H1 (cell line): ENCODE measurements around the gene ZNF548. TPM values are rescaled to one million over a fixed set of nuclear protein-coding genes. Genes with fewer than 3 reads are reported as not detected.

ENCODE experiments used
- CTCF ChIA-PET: fragments of 300-600 bp; sonication (Branson Sonifier 250); formaldehyde crosslinking; loops from one replicate; lab custom pipeline; 2021; ENCODE audit not compliant: partially characterized antibody; lab: Charles Lee
- POLR2A ChIA-PET: fragments of 300-600 bp; sonication (Branson Sonifier 250); formaldehyde crosslinking; loops from one replicate; lab custom pipeline; 2021; ENCODE audit warnings: inconsistent platforms; ENCODE audit not compliant: partially characterized antibody; lab: Charles Lee
- DNase-seq, 2 experiments: peaks; one replicate each; pipeline versions ENCODE4 v3.0.0 to v3.0.0-alpha.2; 2010 to 2022; ENCODE audit warnings: low spot score in 2 of 2, low read depth in 1 of 2, mixed read lengths in 1 of 2
- FAIRE-seq: peaks from 2 replicates; lab custom pipeline; 2011; peaks lifted over from hg19 to GRCh38; lab: Jason Lieb, UNC
- H2AFZ ChIP-seq: 2 replicates; pipeline ENCODE4 v1.8.1; 2012; ENCODE audit warnings: low read length, inconsistent platforms
- H2AK5ac ChIP-seq: 2 replicates; pipeline ENCODE4 v1.6.1; 2013; ENCODE audit warnings: low read depth, low read length
- H2BK120ac ChIP-seq: replicated peaks from 2 replicates; pipeline ENCODE3; 2013; ENCODE audit warnings: low read depth, low read length, inconsistent platforms
- H2BK12ac ChIP-seq: 2 replicates; pipeline ENCODE4 v1.6.1; 2013; ENCODE audit warnings: low read depth, low read length
- H2BK15ac ChIP-seq: 2 replicates; pipeline ENCODE4 v1.6.1; 2013; ENCODE audit warnings: low read length
- H2BK20ac ChIP-seq: 2 replicates; pipeline ENCODE4 v1.6.1; 2013; ENCODE audit warnings: low read length
- H2BK5ac ChIP-seq: 2 replicates; pipeline ENCODE4 v1.6.1; 2013; ENCODE audit warnings: low read depth, low read length
- H3K14ac ChIP-seq: 2 replicates; pipeline ENCODE4 v1.6.1; 2013; ENCODE audit warnings: inconsistent platforms; ENCODE audit not compliant: insufficient read length
- H3K18ac ChIP-seq: 2 replicates; pipeline ENCODE4 v1.6.1; 2013; ENCODE audit warnings: low read length; ENCODE audit errors: extremely low read depth
- H3K23ac ChIP-seq: 2 replicates; pipeline ENCODE4 v1.6.1; 2013; ENCODE audit warnings: inconsistent platforms; ENCODE audit not compliant: insufficient read length
- H3K23me2 ChIP-seq: 2 replicates; pipeline ENCODE4 v1.6.1; 2013; ENCODE audit warnings: low read depth, low read length
- H3K27ac ChIP-seq: 2 replicates; pipeline ENCODE4 v1.6.1; 2011; ENCODE audit warnings: low read depth, low read length, inconsistent platforms
- H3K27me3 ChIP-seq, 4 experiments: replicated peaks in 1 of 4; 1 replicate in 1 of 4; 2 replicates in 3 of 4; pipeline versions ENCODE4 v1.6.1 to v1.8.1; 2011 to 2013; ENCODE audit warnings: low read length in 3 of 4, mild to moderate bottlenecking in 3 of 4, inconsistent platforms in 2 of 4, mixed read lengths in 2 of 4, moderate library complexity in 1 of 4; ENCODE audit not compliant: control insufficient read depth in 3 of 4, insufficient read depth in 3 of 4; ENCODE audit errors: extremely low read depth in 1 of 4
- H3K36me3 ChIP-seq, 4 experiments: 2 replicates each; pipeline versions ENCODE4 v1.6.1 to v1.8.1; 2011 to 2013; ENCODE audit warnings: mild to moderate bottlenecking in 4 of 4, low read length in 3 of 4, moderate library complexity in 2 of 4, control low read depth in 1 of 4, inconsistent platforms in 1 of 4; ENCODE audit not compliant: insufficient read depth in 4 of 4, control insufficient read depth in 2 of 4
- H3K4ac ChIP-seq: replicated peaks from 2 replicates; pipeline ENCODE3; 2013; ENCODE audit warnings: low read length, low read depth, mixed read lengths, inconsistent platforms; ENCODE audit not compliant: insufficient read length
- H3K4me1 ChIP-seq, 4 experiments: replicated peaks in 1 of 4; 1 replicate in 1 of 4; 2 replicates in 3 of 4; pipeline versions ENCODE4 v1.6.1 to v1.8.1; 2011 to 2013; ENCODE audit warnings: low read length in 3 of 4, inconsistent platforms in 2 of 4, mixed read lengths in 1 of 4; ENCODE audit not compliant: insufficient read depth in 4 of 4, control insufficient read depth in 3 of 4
- H3K4me2 ChIP-seq, 2 experiments: 2 replicates each; pipeline versions ENCODE4 v1.6.1 to v1.8.1; 2011 to 2013; ENCODE audit warnings: low read depth in 2 of 2, low read length in 2 of 2, control low read depth in 1 of 2, inconsistent platforms in 1 of 2, mild to moderate bottlenecking in 1 of 2; ENCODE audit not compliant: insufficient read depth in 1 of 2
- H3K4me3 ChIP-seq, 4 experiments: fragments of 200-600, 300-600 bp in 1 of 4; sonication (generic), shearing (Covaris generic), sonication (Bioruptor Twin) in 1 of 4; 2 replicates each; pipeline versions ENCODE4 v1.5.1 to v1.8.1; 2011 to 2016; ENCODE audit warnings: low read length in 4 of 4, low read depth in 3 of 4, control low read depth in 2 of 4, inconsistent platforms in 2 of 4, mild to moderate bottlenecking in 2 of 4, mixed read lengths in 1 of 4, moderate library complexity in 1 of 4; ENCODE audit not compliant: insufficient read depth in 2 of 4; ENCODE audit errors: extremely low read depth in 1 of 4
- H3K56ac ChIP-seq: replicated peaks from 2 replicates; pipeline ENCODE3; 2013; ENCODE audit warnings: low read depth, mild to moderate bottlenecking, mixed read lengths, low read length, inconsistent platforms; ENCODE audit not compliant: insufficient read length
- H3K79me1 ChIP-seq: 2 replicates; pipeline ENCODE4 v1.6.1; 2013; ENCODE audit warnings: low read depth, low read length, control low read depth
- H3K79me2 ChIP-seq, 2 experiments: 2 replicates each; pipeline versions ENCODE4 v1.6.1 to v1.8.1; 2012 to 2013; ENCODE audit warnings: low read length in 2 of 2, mild to moderate bottlenecking in 2 of 2, inconsistent platforms in 1 of 2; ENCODE audit not compliant: insufficient read depth in 2 of 2, control insufficient read depth in 1 of 2
- H3K9ac ChIP-seq, 4 experiments: replicated peaks in 1 of 4; 1 replicate in 1 of 4; 2 replicates in 3 of 4; pipeline versions ENCODE4 v1.6.1 to v1.8.1; 2011 to 2013; ENCODE audit warnings: low read depth in 3 of 4, low read length in 3 of 4, control low read depth in 2 of 4, mild to moderate bottlenecking in 2 of 4, moderate library complexity in 2 of 4, inconsistent platforms in 1 of 4; ENCODE audit errors: extremely low read depth in 1 of 4
- H3K9me3 ChIP-seq, 2 experiments: 2 replicates each; pipeline versions ENCODE4 v1.6.1 to v1.8.1; 2012 to 2013; ENCODE audit warnings: mild to moderate bottlenecking in 2 of 2, moderate library complexity in 2 of 2, control low read depth in 1 of 2, inconsistent platforms in 1 of 2, low read depth in 1 of 2, low read length in 1 of 2, mixed read lengths in 1 of 2; ENCODE audit not compliant: insufficient read depth in 2 of 2
- H4K20me1 ChIP-seq, 2 experiments: replicated peaks in 1 of 2; 2 replicates each; pipeline versions ENCODE3 to v1.8.1; 2011 to 2013; ENCODE audit warnings: inconsistent platforms in 2 of 2, low read length in 2 of 2, mild to moderate bottlenecking in 1 of 2; ENCODE audit not compliant: insufficient read depth in 2 of 2, control insufficient read depth in 1 of 2
- H4K5ac ChIP-seq: 2 replicates; pipeline ENCODE4 v1.6.1; 2013; ENCODE audit warnings: low read length, low read depth, mixed read lengths, inconsistent platforms; ENCODE audit not compliant: insufficient read length
- H4K8ac ChIP-seq: 2 replicates; pipeline ENCODE4 v1.8.0; 2013; ENCODE audit warnings: mild to moderate bottlenecking, moderate library complexity, low read length, inconsistent platforms; ENCODE audit not compliant: insufficient read depth; ENCODE audit errors: extremely low read depth
- H4K91ac ChIP-seq: replicated peaks from 2 replicates; pipeline ENCODE3; 2013; ENCODE audit warnings: low read length, mixed read lengths, inconsistent platforms; ENCODE audit not compliant: insufficient read length
- ATF3 ChIP-seq: IDR thresholded peaks from 2 replicates; pipeline ENCODE4 v1.6.1; 2011; ENCODE audit warnings: low read depth, mild to moderate bottlenecking, low read length; ENCODE audit not compliant: insufficient read depth
- WGBS, 2 experiments: shearing (Covaris generic) in 1 of 2; methylation state at CpG; one replicate each; pipeline versions ENCODE4 v1.1.6 to v1.1.7; 2013 to 2015; ENCODE audit warnings: low lambda C conversion rate in 2 of 2, mixed read lengths in 2 of 2, inconsistent platforms in 1 of 2, low coverage in 1 of 2, missing lambda C conversion rate in 1 of 2; ENCODE audit not compliant: insufficient replicate concordance in 2 of 2, insufficient coverage in 1 of 2, insufficient read length in 1 of 2; ENCODE audit errors: extremely low coverage in 1 of 2, missing lambda C conversion rate in 1 of 2; 5-methylcytosine and 5-hydroxymethylcytosine counted together
- polyA plus RNA-seq, 7 experiments: library from polyadenylated mRNA; depleted of rRNA in 3 of 7; stranded (reverse) in 5 of 7; unstranded in 2 of 7; fragments of >200 nt in 5 of 7; fragments of 200-250 nt in 2 of 7; gene quantifications; 1 replicate in 5 of 7; 2 replicates in 1 of 7; 4 replicates in 1 of 7; pipeline versions ENCODE4 v1.2.1 to v1.2.3, GENCODE V29; 2011 to 2013; ENCODE audit warnings: missing spikeins in 2 of 7, mixed read lengths in 2 of 7
- total RNA-seq: library from RNA; stranded (reverse); fragmentation: NEBNext Ultra II Directional; extraction: Animal tissue kit (Norgen Biotek cat#: 25700); gene quantifications from 2 replicates; pipeline ENCODE4 v1.2.1, GENCODE V29; 2021

ZNF548 gene
- total and polyA plus RNA-seq, 2 of the 8 experiments (the other 6 are each of a cell fraction or from before 2014, with no cell fraction given) = 7.4 to 9.9 TPM

- H2AK5ac ChIP-seq = no peak overlapping the region
- no peak overlapping the region for H2AFZ ChIP-seq
- peaks cover 0 to 3% of the 10 kb centered on the region in 2 experiments for H4K20me1 ChIP-seq
- no peaks in the 10 kb centered on the region for H3K27me3 ChIP-seq
- H3K27ac ChIP-seq = no peak overlapping the region
- peaks cover 0 to 1% (median under 1%) of the 10 kb centered on the region in 4 experiments; a peak in 2 of 7 replicates for H3K4me1 ChIP-seq
- CTCF ChIA-PET = interaction anchor here (1.4 kb wide), 1 partner anchor 8 kb away, joined by 3 read pairs; no protein-coding TSS in a partner anchor
- H2BK5ac ChIP-seq = no peak overlapping the region
- H4K91ac ChIP-seq = no peak overlapping the region
- peaks cover 6% of the 10 kb centered on the region; the same call in 1 of the 2 replicates for H3K23me2 ChIP-seq
- FAIRE-seq (no peak), DNase-seq (no peak)
- no peak overlapping the region for H2BK12ac ChIP-seq
- H3K4ac ChIP-seq = no peak overlapping the region
- H3K4me3 ChIP-seq = no peak overlapping the region
- no peaks in the 10 kb centered on the region for H3K9me3 ChIP-seq
- no peak overlapping the region for H4K5ac ChIP-seq
- no peak overlapping the region for H4K8ac ChIP-seq
- H3K79me1 ChIP-seq = peaks cover 9% of the 10 kb centered on the region
- H3K9ac ChIP-seq = no peak overlapping the region
- H3K14ac ChIP-seq = no peak overlapping the region
- no peak overlapping the region for H3K56ac ChIP-seq
- no peak overlapping the region for H3K23ac ChIP-seq
- WGBS, 2 experiments = 89% methylated on average over 5 of the region's 5 CpGs; no CpG with 5 or more reads in 1 of the 2 experiments
- no peak overlapping the region for H2BK15ac ChIP-seq
- no peak overlapping the region for H2BK120ac ChIP-seq
- H3K4me2 ChIP-seq = no peak overlapping the region
- peaks cover under 1 to 16% of the 10 kb centered on the region in 2 experiments; a peak in 3 of 4 replicates for H3K79me2 ChIP-seq
- no peak overlapping the region for H2BK20ac ChIP-seq
- peaks cover 9 to 35% (median 32%) of the 10 kb centered on the region in 4 experiments for H3K36me3 ChIP-seq
- no peak overlapping the region for H3K18ac ChIP-seq
- POLR2A ChIA-PET = interaction anchor here (0.6 kb wide), 1 partner anchor 327 kb away, joined by 3 read pairs; no protein-coding TSS in a partner anchor
- no peak for TF ChIP-seq ATF3
Observed at GRCh38 chr19:57357406-57357805, 32.2 kb upstream of the ZNF548 start.
